Subcutaneous adipose tissue (tissue), 4 donors: ENCODE measurements around the gene PDE6A. TPM values are rescaled to one million over a fixed set of nuclear protein-coding genes. Genes with fewer than 3 reads are reported as not detected.

Source experiments
- CTCF ChIP-seq: fragments of 450-650 bp; IDR thresholded peaks from one replicate; pipeline ENCODE4 v1.5.1; 2016; ENCODE audit warnings: low read depth, mild to moderate bottlenecking, control low read depth, antibody characterized with exemption, moderate library complexity
- total RNA-seq, 4 donors: library from RNA; depleted of rRNA; stranded (reverse); fragments of >200 nt; gene quantifications; one replicate each; pipeline ENCODE4 v1.1.0, GENCODE V29; 2016

Gene PDE6A
- total RNA-seq, 4 donors from 2014 or later = not detected

- TF ChIP-seq CTCF = no peak
Observed at GRCh38 chr5:149853701-149854100, 90.9 kb downstream of the PDE6A start.

GRCh38 chr5:149853331-149853648, 91.3 kb downstream of the PDE6A start:
- no peak for TF ChIP-seq CTCF

GRCh38 chr5:149852641-149853330, 91.8 kb downstream of the PDE6A start:
- no peak for TF ChIP-seq CTCF

GRCh38 chr5:149851211-149851610, 93.4 kb downstream of the PDE6A start:
- no peak for TF ChIP-seq CTCF

- no peak for TF ChIP-seq CTCF
Observed at GRCh38 chr5:149849966-149850910, 94.4 kb downstream of the PDE6A start.

- TF ChIP-seq CTCF = no peak
Observed at GRCh38 chr5:149849280-149849965, 95.2 kb downstream of the PDE6A start.

- no peak for TF ChIP-seq CTCF
Observed at GRCh38 chr5:149847611-149848010, 97.0 kb downstream of the PDE6A start.
